K562 (cell line): ENCODE measurements around the gene DCAF17. TPM values are rescaled to one million over a fixed set of nuclear protein-coding genes. Genes with fewer than 3 reads are reported as not detected.

ENCODE experiments used
- ATF7 ChIP-seq: fragments of 450-650 bp; IDR thresholded peaks from 2 replicates; pipeline ENCODE4 v1.7.1; 2014; ENCODE audit warnings: mild to moderate bottlenecking, moderate library complexity
- BACH1 ChIP-seq: fragments of 200-800 bp; sonication (Bioruptor generic); IDR thresholded peaks from 2 replicates; pipeline ENCODE4 v1.6.1; 2016; ENCODE audit warnings: missing genetic modification characterization, missing compliant biosample characterization
- CREM ChIP-seq: IDR thresholded peaks from 2 replicates; pipeline ENCODE4 v1.6.1; 2014; ENCODE audit warnings: antibody characterized with exemption, low read depth
- CXXC5 ChIP-seq: fragments of 250-450 bp; sonication (Bioruptor Pico); IDR thresholded peaks from 2 replicates; pipeline ENCODE4 v1.8.0; 2022; ENCODE audit warnings: inconsistent platforms, mild to moderate bottlenecking, moderate library complexity
- HMGN3 ChIP-seq: IDR thresholded peaks from 2 replicates; pipeline ENCODE4 v1.6.1; 2011; ENCODE audit warnings: borderline replicate concordance, low read depth, mild to moderate bottlenecking, mixed read lengths, low read length; ENCODE audit not compliant: insufficient read length; ENCODE audit errors: extremely low read depth
- MYNN ChIP-seq, 2 experiments: sonication (generic); formaldehyde crosslinking in 1 of 2; IDR thresholded peaks; 2 replicates each; pipeline versions ENCODE4 v1.5.0 to v1.6.1; 2016 to 2020; ENCODE audit warnings: antibody characterized with exemption in 1 of 2, missing genetic modification reagents in 1 of 2
- NR1H2 ChIP-seq: sonication (generic); formaldehyde crosslinking; IDR thresholded peaks from 2 replicates; pipeline ENCODE4 v1.4.0; 2020; ENCODE audit warnings: mild to moderate bottlenecking, missing genetic modification reagents
- PHF21A ChIP-seq: fragments of 450-650 bp; IDR thresholded peaks from 2 replicates; pipeline ENCODE4 v1.6.1; 2017; ENCODE audit warnings: low read depth, borderline replicate concordance
- PTBP1 ChIP-seq: fragments of 200-400 bp; formaldehyde crosslinking; IDR thresholded peaks from 2 replicates; pipeline ENCODE4 v1.6.1; 2017; ENCODE audit warnings: low read depth, low read length
- SRF ChIP-seq, 2 experiments: fragments of 250-450, 450-650 bp in 1 of 2; sonication (Bioruptor Pico) in 1 of 2; sonication (generic) in 1 of 2; formaldehyde crosslinking; IDR thresholded peaks; 2 replicates each; pipeline versions ENCODE4 v1.5.0 to v1.5.1; 2020 to 2022; ENCODE audit warnings: mild to moderate bottlenecking in 1 of 2, missing genetic modification reagents in 1 of 2
- polyA plus RNA-seq, 8 experiments: library from polyadenylated mRNA; depleted of rRNA in 4 of 8; stranded (reverse) in 5 of 8; unstranded in 3 of 8; fragments of >200 nt; fragmentation: Nextera tagmentation in 2 of 8; fragmentation: Illumina TruSeq in 1 of 8; extraction: Ambion mirVana in 2 of 8; extraction: Trizol in 1 of 8; gene quantifications; 2 replicates each; pipeline versions ENCODE4 v1.2.1 to v1.2.3, GENCODE V29; 2011 to 2014; ENCODE audit warnings: inconsistent platforms in 1 of 8, missing spikeins in 1 of 8
- total RNA-seq, 7 experiments: library from RNA; depleted of rRNA in 6 of 7; stranded (reverse); fragments of >200 nt in 6 of 7; fragmentation: Illumina TruSeq in 2 of 7; extraction: Trizol in 2 of 7; gene quantifications; 2 replicates each; pipeline versions ENCODE4 v1.2.1 to v1.2.3, GENCODE V29; 2011 to 2021; ENCODE audit warnings: low replicate concordance in 1 of 7
- TF ChIP-seq, protein P1 (sequence below): fragments of 250-450 bp; sonication (Bioruptor Pico); IDR thresholded peaks from 2 replicates; pipeline ENCODE4 v1.5.0; 2022; ENCODE audit warnings: mild to moderate bottlenecking
- TF ChIP-seq, protein P2 (sequence below): fragments of 200-400 bp; formaldehyde crosslinking; IDR thresholded peaks from 2 replicates; pipeline ENCODE4 v1.6.1; 2017; ENCODE audit warnings: mild to moderate bottlenecking, low read depth, low read length, moderate library complexity
- TF ChIP-seq, protein P3 (sequence below): fragments of 250-450 bp; sonication (Bioruptor Pico); IDR thresholded peaks from 2 replicates; pipeline ENCODE4 v1.4.0; 2020
- TF ChIP-seq, protein P4 (sequence below), 2 experiments: fragments of 450-650 bp; IDR thresholded peaks; 2 replicates each; pipeline ENCODE4 v1.6.1; 2016
- TF ChIP-seq, protein P5 (sequence below), 2 experiments: IDR thresholded peaks; 2 replicates each; pipeline ENCODE4 v1.6.1; 2011; ENCODE audit warnings: borderline replicate concordance in 1 of 2, control low read depth in 1 of 2, low read depth in 1 of 2, low read length in 1 of 2, mild to moderate bottlenecking in 1 of 2, mixed read lengths in 1 of 2, moderate library complexity in 1 of 2; ENCODE audit not compliant: insufficient read depth in 1 of 2, insufficient read length in 1 of 2, poor library complexity in 1 of 2, severe bottlenecking in 1 of 2; ENCODE audit errors: extremely low read depth in 1 of 2

The DCAF17 gene
- total and polyA plus RNA-seq, 9 of the 15 experiments (the other 6 are each of a cell fraction or from before 2014, with no cell fraction given): 10.0 to 38.5 (median 27.1) TPM

DNA sequence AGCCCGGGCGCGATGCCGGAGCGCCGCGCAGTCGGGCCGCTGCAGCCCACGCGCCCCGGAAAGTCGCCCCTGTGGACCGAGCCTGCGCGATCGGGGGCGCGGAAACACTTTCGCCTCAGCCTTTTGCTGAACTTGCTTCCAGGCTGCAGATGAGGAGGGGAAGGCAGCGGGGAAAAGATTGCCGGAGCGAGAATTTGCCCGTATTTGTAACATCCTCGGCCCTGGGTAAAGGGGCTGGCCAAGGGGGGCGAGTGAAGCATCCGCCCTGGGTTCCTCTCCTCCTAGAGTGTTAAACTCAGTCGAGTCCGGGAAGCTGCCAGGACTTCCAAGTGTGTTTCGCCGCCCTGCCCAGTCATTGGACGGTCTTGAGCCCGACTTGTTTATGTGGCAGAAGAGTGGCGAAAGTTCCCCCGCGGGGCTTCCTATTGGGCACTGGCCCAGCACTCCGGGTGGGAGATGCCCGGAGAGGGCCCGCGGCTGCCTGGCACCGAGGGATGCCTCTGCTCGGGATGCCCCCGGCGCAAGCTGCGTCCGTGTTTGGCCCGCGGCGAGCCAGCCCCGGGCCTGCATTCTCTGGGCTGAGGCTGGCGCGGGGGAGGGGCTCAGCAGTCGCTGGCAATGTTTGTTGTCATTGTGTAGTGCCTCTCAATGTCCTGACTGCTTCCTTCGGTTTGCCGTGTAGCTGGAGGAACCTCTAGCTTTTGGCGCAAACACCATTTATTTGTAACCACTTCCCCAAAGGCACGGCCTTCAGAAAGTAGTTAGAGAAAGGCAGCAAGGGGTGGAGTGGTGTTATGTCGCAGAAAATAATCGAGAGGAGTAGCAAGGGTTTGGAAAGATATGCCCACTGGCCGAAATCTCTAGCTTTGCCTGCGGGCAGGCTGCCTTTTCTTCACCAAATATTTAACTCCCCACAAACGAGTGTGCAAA is 89.3 kb downstream of the DCAF17 start (continued):
- no peak for TF ChIP-seq PTBP1
- TF ChIP-seq HMGN3: peak; percentile 49
- peak; percentile 9; the same call in 1 of the 2 replicates for TF ChIP-seq CXXC5
- TF ChIP-seq MYNN (IDR thresholded peaks at IDR 0.05): 0 out of 2 replicates have a peak, but pooled peaks have one; percentile 12
- TF ChIP-seq MYNN (CRISPR knock-in tag; IDR thresholded peaks at IDR 0.05): no peak
- TF ChIP-seq, protein P1, sequence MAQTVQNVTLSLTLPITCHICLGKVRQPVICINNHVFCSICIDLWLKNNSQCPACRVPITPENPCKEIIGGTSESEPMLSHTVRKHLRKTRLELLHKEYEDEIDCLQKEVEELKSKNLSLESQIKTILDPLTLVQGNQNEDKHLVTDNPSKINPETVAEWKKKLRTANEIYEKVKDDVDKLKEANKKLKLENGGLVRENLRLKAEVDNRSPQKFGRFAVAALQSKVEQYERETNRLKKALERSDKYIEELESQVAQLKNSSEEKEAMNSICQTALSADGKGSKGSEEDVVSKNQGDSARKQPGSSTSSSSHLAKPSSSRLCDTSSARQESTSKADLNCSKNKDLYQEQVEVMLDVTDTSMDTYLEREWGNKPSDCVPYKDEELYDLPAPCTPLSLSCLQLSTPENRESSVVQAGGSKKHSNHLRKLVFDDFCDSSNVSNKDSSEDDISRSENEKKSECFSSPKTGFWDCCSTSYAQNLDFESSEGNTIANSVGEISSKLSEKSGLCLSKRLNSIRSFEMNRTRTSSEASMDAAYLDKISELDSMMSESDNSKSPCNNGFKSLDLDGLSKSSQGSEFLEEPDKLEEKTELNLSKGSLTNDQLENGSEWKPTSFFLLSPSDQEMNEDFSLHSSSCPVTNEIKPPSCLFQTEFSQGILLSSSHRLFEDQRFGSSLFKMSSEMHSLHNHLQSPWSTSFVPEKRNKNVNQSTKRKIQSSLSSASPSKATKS (CRISPR knock-in tag): no peak
- TF ChIP-seq, protein P2, sequence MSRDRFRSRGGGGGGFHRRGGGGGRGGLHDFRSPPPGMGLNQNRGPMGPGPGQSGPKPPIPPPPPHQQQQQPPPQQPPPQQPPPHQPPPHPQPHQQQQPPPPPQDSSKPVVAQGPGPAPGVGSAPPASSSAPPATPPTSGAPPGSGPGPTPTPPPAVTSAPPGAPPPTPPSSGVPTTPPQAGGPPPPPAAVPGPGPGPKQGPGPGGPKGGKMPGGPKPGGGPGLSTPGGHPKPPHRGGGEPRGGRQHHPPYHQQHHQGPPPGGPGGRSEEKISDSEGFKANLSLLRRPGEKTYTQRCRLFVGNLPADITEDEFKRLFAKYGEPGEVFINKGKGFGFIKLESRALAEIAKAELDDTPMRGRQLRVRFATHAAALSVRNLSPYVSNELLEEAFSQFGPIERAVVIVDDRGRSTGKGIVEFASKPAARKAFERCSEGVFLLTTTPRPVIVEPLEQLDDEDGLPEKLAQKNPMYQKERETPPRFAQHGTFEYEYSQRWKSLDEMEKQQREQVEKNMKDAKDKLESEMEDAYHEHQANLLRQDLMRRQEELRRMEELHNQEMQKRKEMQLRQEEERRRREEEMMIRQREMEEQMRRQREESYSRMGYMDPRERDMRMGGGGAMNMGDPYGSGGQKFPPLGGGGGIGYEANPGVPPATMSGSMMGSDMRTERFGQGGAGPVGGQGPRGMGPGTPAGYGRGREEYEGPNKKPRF: no peak
- TF ChIP-seq, protein P3, sequence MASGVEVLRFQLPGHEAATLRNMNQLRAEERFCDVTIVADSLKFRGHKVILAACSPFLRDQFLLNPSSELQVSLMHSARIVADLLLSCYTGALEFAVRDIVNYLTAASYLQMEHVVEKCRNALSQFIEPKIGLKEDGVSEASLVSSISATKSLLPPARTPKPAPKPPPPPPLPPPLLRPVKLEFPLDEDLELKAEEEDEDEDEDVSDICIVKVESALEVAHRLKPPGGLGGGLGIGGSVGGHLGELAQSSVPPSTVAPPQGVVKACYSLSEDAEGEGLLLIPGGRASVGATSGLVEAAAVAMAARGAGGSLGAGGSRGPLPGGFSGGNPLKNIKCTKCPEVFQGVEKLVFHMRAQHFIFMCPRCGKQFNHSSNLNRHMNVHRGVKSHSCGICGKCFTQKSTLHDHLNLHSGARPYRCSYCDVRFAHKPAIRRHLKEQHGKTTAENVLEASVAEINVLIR (CRISPR knock-in tag): no peak
- no peak for TF ChIP-seq BACH1
- TF ChIP-seq, protein P4, sequence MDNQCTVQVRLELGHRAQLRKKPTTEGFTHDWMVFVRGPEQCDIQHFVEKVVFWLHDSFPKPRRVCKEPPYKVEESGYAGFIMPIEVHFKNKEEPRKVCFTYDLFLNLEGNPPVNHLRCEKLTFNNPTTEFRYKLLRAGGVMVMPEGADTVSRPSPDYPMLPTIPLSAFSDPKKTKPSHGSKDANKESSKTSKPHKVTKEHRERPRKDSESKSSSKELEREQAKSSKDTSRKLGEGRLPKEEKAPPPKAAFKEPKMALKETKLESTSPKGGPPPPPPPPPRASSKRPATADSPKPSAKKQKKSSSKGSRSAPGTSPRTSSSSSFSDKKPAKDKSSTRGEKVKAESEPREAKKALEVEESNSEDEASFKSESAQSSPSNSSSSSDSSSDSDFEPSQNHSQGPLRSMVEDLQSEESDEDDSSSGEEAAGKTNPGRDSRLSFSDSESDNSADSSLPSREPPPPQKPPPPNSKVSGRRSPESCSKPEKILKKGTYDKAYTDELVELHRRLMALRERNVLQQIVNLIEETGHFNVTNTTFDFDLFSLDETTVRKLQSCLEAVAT (IDR thresholded peaks at IDR 0.05): peak; percentile 31 to 41; a peak in 1 of 4 replicates
- TF ChIP-seq ATF7: peak; percentile 45; the same call in 1 of the 2 replicates
- TF ChIP-seq CREM: peak; percentile 53; the same call in 1 of the 2 replicates
- no peak for TF ChIP-seq PHF21A
- 0 out of 2 replicates have a peak, but pooled peaks have one; percentile 59 for TF ChIP-seq NR1H2
- 0 out of 4 replicates have a peak, but pooled peaks of 1 of the 2 experiments have one; percentile 44 for TF ChIP-seq SRF (CRISPR knock-in tag; IDR thresholded peaks at IDR 0.05)
- TF ChIP-seq, protein P5, sequence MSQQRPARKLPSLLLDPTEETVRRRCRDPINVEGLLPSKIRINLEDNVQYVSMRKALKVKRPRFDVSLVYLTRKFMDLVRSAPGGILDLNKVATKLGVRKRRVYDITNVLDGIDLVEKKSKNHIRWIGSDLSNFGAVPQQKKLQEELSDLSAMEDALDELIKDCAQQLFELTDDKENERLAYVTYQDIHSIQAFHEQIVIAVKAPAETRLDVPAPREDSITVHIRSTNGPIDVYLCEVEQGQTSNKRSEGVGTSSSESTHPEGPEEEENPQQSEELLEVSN (IDR thresholded peaks at IDR 0.05; ENCODE audit: borderline replicate concordance in 1 of 2, extremely low read depth in 1 of 2, insufficient read depth in 1 of 2, insufficient read length in 1 of 2, low read depth in 1 of 2, low read length in 1 of 2, poor library complexity in 1 of 2, severe bottlenecking in 1 of 2): peak; percentile 16 to 41
